Breast epithelium (tissue), 3 donors: ENCODE measurements around the gene GID8.

Source experiments
- POLR2AphosphoS5 ChIP-seq, 3 donors: sonication (generic); formaldehyde crosslinking; IDR thresholded peaks; one replicate each; pipeline ENCODE4 v1.6.1; 2017; ENCODE audit warnings: antibody characterized with exemption in 3 of 3
- TF ChIP-seq, protein P1 (sequence below), 3 donors: fragments of 450-650 bp; IDR thresholded peaks; one replicate each; pipeline ENCODE4 v1.5.1; 2016 to 2017; ENCODE audit warnings: antibody characterized with exemption in 3 of 3, mild to moderate bottlenecking in 3 of 3, moderate library complexity in 3 of 3

DNA sequence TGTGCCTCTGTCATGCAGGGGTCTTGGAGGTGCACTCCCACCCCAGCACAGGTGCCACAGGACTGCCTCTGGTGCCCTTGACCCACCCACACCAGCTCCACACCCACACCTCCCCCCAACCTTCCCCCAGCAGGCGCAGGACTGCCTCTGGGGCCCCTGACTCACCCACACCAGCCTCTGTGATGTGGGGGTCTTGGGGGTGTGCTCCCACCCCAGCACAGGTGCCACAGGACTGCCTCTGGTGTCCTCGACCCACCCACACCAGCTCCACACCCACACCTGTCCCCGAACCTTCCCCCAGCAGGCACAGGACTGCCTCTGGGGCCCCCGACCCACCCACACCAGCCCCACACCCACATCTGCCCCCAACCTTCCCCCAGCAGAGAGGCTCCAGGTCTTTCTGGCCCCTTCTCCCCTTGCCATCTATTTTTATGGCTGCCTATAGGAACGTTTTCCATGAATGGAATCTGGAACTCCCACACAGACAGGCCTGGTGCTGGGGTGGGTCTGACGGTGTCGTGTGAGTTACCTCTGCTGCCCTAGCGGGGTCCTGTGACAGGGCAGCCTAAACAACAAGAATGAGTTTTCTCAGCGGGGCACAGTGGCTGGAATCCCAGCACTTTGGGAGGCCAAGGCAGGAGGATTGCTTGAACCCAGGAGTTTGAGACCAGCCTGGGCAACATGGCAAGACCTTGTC lies 38.0 kb downstream of the GID8 start:
- TF ChIP-seq, protein P1, sequence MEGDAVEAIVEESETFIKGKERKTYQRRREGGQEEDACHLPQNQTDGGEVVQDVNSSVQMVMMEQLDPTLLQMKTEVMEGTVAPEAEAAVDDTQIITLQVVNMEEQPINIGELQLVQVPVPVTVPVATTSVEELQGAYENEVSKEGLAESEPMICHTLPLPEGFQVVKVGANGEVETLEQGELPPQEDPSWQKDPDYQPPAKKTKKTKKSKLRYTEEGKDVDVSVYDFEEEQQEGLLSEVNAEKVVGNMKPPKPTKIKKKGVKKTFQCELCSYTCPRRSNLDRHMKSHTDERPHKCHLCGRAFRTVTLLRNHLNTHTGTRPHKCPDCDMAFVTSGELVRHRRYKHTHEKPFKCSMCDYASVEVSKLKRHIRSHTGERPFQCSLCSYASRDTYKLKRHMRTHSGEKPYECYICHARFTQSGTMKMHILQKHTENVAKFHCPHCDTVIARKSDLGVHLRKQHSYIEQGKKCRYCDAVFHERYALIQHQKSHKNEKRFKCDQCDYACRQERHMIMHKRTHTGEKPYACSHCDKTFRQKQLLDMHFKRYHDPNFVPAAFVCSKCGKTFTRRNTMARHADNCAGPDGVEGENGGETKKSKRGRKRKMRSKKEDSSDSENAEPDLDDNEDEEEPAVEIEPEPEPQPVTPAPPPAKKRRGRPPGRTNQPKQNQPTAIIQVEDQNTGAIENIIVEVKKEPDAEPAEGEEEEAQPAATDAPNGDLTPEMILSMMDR (IDR thresholded peaks at IDR 0.05), result no peak
- no peak for TF ChIP-seq POLR2AphosphoS5 (IDR thresholded peaks at IDR 0.05)
